ENCODE data around the gene MIA2.

The MIA2 gene

DNA sequence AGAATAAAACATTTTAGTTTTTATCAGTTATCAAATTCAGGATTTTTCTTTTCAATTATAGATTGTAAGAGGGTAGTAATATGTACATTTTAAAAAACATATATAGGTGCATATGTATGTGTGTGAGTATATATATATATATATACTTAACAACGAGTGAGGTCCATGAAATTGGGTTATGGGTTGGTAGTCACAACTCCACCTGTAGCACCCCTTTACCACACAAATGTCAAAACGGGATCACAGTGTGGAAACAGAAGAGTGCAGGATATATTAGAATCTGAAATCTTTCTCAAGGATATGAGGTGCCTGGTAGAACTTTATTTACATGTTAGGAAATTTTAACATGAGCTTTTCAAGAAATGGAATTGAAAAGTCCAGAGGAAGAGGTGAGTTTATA lies 31.3 kb downstream of the MIA2 start:
- no peak for DNase-seq (ENCODE audit: low spot score)
- ChIA-PET POLR2A (ENCODE audit: low non-redundant PET) (interaction anchor here (1.1 kb wide), 1 partner anchor 95 kb away, joined by 4 read pairs; the partner anchor contains the start of gene TRAPPC6B), CTCF (interaction anchor here (0.6 kb wide), 1 partner anchor 86 kb away, joined by 3 read pairs; no protein-coding TSS in a partner anchor)
- no peak overlapping the region for H3K27ac ChIP-seq
- TF ChIP-seq, protein P1, sequence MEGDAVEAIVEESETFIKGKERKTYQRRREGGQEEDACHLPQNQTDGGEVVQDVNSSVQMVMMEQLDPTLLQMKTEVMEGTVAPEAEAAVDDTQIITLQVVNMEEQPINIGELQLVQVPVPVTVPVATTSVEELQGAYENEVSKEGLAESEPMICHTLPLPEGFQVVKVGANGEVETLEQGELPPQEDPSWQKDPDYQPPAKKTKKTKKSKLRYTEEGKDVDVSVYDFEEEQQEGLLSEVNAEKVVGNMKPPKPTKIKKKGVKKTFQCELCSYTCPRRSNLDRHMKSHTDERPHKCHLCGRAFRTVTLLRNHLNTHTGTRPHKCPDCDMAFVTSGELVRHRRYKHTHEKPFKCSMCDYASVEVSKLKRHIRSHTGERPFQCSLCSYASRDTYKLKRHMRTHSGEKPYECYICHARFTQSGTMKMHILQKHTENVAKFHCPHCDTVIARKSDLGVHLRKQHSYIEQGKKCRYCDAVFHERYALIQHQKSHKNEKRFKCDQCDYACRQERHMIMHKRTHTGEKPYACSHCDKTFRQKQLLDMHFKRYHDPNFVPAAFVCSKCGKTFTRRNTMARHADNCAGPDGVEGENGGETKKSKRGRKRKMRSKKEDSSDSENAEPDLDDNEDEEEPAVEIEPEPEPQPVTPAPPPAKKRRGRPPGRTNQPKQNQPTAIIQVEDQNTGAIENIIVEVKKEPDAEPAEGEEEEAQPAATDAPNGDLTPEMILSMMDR (conservative IDR thresholded peaks at IDR 0.05; ENCODE audit: low read depth): no peak

DNA sequence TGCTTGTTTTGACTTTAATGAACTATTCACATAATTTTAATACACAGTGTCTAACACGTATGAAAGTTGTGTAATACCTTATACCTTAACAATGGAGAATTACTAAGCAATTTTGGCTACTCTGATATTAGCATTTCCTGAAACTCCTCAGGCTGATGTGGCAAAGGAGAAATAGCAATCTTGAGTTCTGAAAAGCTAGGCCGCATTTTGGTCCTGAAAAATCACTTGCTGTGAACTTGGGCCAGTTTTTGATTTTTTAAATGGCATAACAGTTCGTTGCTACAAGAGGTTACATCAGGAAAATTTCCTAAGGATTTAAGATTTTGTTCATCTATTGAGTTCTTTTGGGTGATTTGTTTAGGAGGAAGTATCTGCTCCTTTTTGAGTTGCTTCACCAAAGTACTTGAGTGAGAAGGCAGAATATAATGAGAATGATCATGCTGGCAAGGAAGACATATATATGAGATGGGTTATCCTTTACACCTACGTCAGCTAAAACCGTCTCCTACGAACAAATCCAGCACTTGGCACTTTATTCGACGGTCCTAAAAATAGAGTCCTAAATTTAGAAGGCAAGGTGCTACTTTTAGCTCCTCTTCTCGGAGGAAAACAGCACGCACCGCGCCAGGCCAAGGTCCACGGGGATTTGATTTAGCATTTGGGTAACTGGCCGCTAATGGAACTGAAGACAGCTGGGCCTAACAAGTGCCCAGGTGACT lies 32.2 kb downstream of the MIA2 start:
- DNase-seq (ENCODE audit: low spot score): no peak
- CTCF ChIA-PET: interaction anchor here (0.6 kb wide), 2 partner anchors 91 to 106 kb away, joined by 3 to 9 read pairs; no protein-coding TSS in a partner anchor
- POLR2A ChIA-PET (ENCODE audit: low non-redundant PET): interaction anchor here (0.5 to 2.4 kb wide), 3 partner anchors 35 to 96 kb away, joined by 3 to 21 read pairs (median 4); partner anchors contain the start of gene TRAPPC6B
- TF ChIP-seq, protein P1 (conservative IDR thresholded peaks at IDR 0.05; ENCODE audit: low read depth): no peak
- H3K27ac ChIP-seq: peak overlapping the region; percentile 95

DNA sequence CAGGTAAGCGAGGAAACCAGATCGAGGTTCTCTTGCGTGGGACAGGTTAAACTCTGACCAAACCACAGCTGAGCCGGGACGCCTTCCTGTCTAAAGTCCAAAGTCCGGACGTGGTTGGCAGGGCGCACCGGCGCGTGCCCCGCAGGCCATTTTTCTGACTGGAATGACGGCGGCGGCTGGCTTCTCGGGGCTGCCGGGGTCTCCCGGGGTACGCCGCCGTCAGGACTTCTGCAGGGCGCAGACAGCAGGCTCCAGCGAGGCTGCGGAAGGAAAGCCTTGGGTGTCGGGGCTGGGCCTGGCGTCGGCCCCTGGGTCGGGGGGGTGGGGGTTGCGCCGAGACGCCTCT lies 32.8 kb downstream of the MIA2 start:
- DNase-seq (ENCODE audit: low spot score): peak; percentile 23
- H3K27ac ChIP-seq: peak overlapping the region; percentile 95
- TF ChIP-seq, protein P1 (conservative IDR thresholded peaks at IDR 0.05; ENCODE audit: low read depth): no peak
- ChIA-PET CTCF (interaction anchor here (0.6 kb wide), 1 partner anchor 92 kb away, joined by 9 read pairs; no protein-coding TSS in a partner anchor), POLR2A (ENCODE audit: low non-redundant PET) (interaction anchor here (0.6 to 2.4 kb wide), 3 partner anchors 35 to 96 kb away, joined by 3 to 21 read pairs (median 3); partner anchors contain the start of gene TRAPPC6B)

DNA sequence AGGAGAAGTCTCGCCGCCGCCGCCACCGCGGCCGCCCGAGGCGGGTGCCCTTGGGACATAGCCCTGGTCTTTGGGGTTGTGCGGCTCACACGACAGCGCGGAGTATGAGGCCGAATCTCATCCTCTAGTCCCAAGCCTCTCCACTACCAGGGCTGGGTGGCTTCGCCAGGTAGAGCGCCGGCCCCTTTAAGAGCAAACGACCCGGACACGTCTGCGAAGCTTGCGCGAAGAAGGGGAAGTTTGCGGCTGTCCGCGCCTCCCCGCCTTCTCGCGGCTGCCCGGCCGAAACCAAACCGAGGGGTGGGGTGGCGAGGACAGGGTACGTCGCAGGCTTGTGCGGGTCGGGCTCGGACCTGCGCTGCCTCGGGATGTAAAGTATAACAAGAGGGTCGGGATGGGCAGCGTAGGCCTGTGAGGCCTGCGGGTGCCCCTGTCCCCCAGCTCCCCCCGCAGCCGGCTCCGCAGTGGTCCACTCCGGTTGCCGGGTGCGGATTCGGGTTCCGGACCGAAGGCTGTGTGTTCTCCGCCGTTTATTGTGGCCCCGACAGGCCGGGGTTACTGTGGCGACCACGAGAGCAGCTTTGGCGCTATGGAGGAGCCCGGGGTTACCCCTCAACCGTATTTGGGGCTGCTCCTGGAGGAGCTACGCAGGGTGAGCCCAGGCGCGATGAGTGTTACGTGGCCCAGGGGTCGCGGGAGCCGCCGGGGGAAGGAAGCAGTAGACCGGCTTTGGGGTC lies 33.3 kb downstream of the MIA2 start:
- TF ChIP-seq, protein P1 (conservative IDR thresholded peaks at IDR 0.05; ENCODE audit: low read depth): no peak
- H3K27ac ChIP-seq: peak overlapping the region; percentile 95
- CTCF ChIA-PET: no interaction called here
- POLR2A ChIA-PET (ENCODE audit: low non-redundant PET): interaction anchor here (0.6 to 2.4 kb wide), 7 partner anchors 25 to 166 kb away, joined by 3 to 21 read pairs (median 3); partner anchors contain the start of genes FBXO33, PNN and TRAPPC6B
- peak; percentile 68 for DNase-seq (ENCODE audit: low spot score)

DNA sequence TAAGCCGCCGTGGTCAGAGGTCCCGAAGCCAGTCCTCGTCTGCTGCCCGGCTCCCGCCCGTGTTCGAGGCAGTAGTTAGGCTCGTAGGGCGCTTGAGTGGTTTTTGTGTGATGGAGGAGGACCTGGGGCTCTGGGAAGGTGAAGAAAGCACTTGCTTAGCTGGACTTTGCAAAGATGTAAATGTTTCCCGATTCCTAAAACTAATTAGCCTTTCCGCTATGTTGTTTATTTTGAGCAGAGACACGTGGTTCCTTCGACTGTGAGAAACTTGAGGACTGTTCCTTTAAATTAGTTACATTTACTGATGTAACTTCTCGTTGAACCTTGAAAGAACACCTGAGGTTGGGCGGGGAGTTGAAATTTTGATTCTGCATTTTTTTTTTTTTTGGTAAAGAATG lies 33.9 kb downstream of the MIA2 start:
- H3K27ac ChIP-seq: peak overlapping the region; percentile 95
- TF ChIP-seq, protein P1 (conservative IDR thresholded peaks at IDR 0.05; ENCODE audit: low read depth): no peak
- ChIA-PET POLR2A (ENCODE audit: low non-redundant PET) (interaction anchor here (0.7 to 2.4 kb wide), 3 partner anchors 26 to 165 kb away, joined by 3 to 21 read pairs (median 3); partner anchors contain the start of genes FBXO33 and TRAPPC6B), CTCF (no interaction called here)
- DNase-seq (ENCODE audit: low spot score): peak; percentile 31

DNA sequence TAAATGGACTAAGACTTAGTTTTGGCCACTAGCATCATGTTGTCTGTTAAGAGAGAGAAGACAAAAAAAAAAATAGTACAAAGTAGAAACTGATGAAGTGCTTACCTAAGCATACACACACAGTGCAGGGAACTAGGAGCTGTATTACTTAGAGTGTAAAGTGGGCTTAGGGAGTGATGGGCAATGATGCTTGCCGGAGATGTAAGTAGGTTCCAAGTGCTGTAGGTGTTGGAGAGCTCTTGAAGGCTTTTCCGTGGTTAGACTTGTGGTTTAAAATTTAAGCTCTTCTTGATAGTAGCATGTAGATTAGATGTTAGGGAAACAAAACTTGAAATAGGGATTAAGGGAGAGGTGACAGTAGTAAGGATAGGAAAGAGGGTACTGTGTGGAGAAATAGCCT lies 34.7 kb downstream of the MIA2 start:
- TF ChIP-seq, protein P1 (conservative IDR thresholded peaks at IDR 0.05; ENCODE audit: low read depth): no peak
- POLR2A ChIA-PET (ENCODE audit: low non-redundant PET): interaction anchor here (0.8 kb wide), 1 partner anchor 98 kb away, joined by 4 read pairs; the partner anchor contains the start of gene TRAPPC6B
- CTCF ChIA-PET: no interaction called here
- H3K27ac ChIP-seq: no peak overlapping the region
- no peak for DNase-seq (ENCODE audit: low spot score)

All from RWPE1 (cell line).